Occipital lobe (tissue), 2 donors: ENCODE measurements around the gene SINHCAF. TPM values are rescaled to one million over a fixed set of nuclear protein-coding genes. Genes with fewer than 3 reads are reported as not detected.
"Not testable (repeated sequence)": the region's sequence is repeated elsewhere in the genome, so short reads cannot be mapped to it uniquely, and the experiment has no call there.

Source experiments
- DNase-seq: peaks from one replicate; lab custom pipeline; 2025; lab: John Stamatoyannopoulos, UW
- total RNA-seq: library from RNA; depleted of rRNA; stranded (reverse); fragments of >200 nt; gene quantifications from one replicate; pipeline ENCODE4 v1.2.3, GENCODE V29; 2014

Gene SINHCAF
- total RNA-seq, 1 donor from 2014 or later: 19.3 TPM

DNA sequence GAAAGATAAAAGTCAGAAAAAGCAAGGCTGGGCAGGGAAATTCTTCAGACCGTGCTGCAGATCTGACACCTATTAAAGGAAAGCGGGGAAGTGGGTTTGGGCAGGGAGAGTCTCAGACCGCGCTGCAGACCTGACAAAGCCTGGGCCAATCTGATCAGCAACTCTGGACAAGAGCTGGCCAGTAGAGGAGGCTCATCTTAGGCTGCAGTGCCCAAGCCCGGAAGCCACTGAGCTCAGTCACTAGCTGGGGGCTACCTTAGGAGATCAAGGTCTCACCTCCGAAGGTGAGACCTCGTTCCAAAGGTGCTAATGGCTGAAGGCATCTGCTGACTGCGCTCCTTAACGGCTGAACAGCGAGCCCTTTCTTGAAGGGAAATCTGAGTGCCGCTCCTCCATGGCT is 60.2 kb downstream of the SINHCAF start:
- no peak for DNase-seq

DNA sequence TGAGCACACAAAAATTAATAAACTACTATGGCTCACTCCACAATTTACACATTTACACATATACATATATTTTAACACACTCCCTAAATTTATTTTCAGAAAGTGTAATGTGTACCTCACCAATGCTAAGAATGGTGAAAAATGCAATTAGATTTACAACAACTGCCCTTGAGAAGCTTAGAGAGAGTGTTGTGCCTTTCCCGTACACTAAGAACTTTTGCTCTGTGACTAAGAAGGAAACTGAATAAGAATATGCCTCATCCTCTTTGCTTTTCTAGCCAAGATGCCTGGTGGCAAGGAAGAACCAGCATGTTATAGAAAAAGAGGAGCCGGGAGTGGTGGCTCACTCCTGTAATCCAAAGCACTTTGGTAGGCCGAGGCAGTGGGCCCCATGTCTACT is 62.3 kb downstream of the SINHCAF start:
- DNase-seq: no peak

- no peak for DNase-seq
Measured at GRCh38 chr12:31261744-31262143, 64.2 kb downstream of the SINHCAF start.

GRCh38 chr12:31260840-31261239 is 65.1 kb downstream of the SINHCAF start:
- DNase-seq: no peak

DNA sequence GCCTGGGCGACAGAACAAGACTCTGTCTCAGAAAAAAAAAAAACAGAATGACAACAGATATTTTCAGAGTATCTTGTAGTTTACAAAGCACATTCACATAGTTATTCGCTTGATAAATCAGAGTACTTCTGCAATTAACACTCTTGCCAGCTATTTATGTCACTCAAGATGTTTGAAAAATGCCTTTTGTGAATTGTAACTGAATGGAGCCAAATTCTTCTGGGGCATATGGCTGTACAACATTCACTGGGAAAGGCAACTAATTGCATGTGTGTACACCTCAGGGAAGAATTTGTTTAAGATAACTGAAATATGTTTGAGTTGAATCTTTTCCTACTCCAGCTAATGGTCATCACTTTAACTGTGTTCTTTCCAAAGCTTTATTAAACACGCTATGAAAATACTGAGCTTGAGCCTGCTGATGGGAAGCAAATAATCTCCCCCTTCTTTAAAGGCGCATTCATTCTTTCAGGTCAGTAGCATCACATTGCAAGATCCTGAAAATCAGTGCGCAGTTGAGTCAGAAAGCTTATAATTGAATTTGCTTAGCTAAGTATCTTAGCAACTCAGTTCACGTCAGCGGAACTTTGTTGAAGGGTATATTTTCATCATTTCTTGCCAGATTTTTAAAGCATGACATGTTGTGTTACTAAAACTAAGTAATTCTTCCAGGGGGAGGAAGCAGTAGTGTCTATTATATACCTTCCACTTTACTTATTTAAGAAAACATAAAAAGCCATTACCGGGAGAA is 66.6 kb downstream of the SINHCAF start:
- no peak for DNase-seq

DNA sequence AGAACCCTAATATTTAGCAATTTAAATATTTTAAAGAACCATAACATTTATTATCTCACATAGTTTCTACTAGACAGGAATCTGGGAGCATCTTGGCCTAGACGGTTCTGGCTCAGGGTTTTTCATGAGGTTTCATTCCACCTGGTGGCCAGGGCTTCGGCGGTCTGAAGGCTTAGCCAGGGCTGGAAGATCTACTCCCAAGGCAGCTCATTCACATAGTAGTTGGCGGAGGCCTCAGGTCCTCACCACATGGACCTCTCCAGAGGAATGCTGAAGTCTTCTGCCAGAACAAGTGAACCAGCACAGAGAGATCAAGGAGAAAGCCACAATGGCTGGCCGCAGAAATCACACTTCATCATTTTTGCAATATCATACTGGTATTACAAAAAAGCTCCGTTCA is 68.2 kb downstream of the SINHCAF start:
- no peak for DNase-seq

DNA sequence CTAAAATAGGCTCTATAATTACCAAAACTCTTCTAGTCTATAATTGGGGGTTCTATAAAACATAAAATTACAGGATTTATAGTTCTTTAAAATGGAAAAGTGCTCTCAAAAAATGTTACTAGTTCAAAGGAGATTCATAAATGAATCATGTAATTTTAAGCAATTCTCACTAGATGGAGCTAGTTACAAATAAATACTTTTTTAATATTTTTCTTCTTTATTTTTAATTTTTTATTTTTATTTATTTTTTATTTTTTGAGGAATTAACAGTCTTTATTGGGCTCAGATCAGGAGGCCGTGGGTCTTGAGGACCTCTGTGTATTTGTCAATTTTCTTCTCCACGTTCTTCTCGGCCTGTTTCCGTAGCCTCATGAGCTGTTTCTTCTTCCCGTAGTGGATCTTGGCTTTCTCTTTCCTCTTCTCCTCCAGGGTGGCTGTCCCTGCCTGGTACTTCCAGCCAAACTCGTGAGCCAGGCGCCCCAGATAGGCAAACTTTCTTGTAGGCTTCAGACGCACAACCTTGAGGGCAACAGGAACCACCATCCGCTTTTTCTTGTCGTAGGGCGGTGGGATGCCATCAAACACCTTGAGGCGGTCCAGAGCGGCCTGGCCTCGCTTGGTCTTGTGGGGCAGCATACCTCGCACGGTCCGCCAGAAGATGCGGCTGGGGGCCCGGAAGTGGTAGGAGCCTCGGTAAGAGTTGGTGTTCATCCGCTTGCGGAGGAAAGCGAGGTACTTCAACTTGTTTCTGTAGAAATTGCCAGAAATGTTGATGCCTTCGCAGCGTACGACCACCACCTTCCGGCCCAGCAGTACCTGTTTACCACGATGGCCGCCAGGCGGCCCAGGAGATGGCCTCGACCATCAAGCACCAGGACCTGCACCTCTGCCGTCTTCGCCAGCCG is 74.0 kb downstream of the SINHCAF start:
- DNase-seq: not testable (repeated sequence)

DNA sequence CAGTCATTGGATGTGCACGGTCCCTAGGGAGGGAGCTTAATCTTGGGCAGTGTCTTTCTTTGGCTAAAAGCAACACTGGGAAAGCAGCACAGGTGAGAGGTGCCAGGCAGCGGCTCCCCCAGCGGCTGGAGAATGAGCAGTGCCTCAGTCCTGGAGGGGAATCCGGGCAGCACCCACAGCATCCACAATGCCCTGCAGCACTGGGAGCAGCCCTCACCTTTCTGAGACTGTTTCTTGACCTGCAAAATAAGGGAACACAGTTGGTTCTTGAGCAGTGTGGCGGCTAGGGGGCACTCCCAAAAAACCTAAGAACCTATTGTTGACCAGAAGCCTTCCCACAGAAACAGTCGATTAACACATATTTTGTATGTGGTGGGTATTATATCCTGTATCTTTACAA is 75.8 kb downstream of the SINHCAF start:
- no peak for DNase-seq

DNA sequence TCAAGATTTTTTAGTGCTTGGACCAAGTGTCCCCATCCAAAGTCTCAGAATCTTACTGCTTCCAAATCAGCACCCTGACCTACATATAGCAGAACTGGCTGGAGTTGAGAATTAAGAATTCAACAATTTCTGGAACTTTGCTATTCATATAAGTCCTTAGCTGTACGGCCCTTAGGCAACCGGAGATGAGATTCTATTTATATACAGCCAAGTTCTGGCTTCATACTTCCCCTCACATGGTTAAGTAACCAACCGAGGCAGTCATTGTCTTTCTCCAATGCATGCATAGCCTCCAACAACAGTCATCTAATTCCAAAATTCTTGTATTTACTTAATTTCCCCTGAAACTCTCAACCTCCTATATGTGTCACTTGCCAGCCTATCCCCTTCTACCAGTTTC is 76.6 kb downstream of the SINHCAF start:
- DNase-seq: no peak

- no peak for DNase-seq
Measured at GRCh38 chr12:31248815-31249214, 77.1 kb downstream of the SINHCAF start.

- DNase-seq: no peak
Measured at GRCh38 chr12:31248337-31248736, 77.6 kb downstream of the SINHCAF start.

DNA sequence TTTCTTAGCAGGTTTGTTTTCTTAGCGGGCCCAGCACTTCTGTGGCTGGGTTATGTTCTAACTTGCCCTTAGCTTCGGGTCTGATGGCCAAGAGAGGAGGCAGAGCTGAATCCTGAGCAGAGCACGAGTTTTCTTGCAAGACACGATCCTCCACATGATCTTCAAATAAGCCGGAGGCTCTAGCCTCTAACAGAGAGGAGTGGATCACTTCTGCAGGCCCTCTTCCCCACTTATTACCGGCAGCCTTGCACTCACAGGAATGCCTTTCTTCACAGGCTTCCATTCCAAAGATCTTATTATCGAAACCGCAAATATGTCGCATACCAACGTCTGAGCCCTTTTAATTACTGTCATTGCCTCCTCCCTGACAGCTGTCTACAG is 79.5 kb downstream of the SINHCAF start:
- DNase-seq: no peak

DNA sequence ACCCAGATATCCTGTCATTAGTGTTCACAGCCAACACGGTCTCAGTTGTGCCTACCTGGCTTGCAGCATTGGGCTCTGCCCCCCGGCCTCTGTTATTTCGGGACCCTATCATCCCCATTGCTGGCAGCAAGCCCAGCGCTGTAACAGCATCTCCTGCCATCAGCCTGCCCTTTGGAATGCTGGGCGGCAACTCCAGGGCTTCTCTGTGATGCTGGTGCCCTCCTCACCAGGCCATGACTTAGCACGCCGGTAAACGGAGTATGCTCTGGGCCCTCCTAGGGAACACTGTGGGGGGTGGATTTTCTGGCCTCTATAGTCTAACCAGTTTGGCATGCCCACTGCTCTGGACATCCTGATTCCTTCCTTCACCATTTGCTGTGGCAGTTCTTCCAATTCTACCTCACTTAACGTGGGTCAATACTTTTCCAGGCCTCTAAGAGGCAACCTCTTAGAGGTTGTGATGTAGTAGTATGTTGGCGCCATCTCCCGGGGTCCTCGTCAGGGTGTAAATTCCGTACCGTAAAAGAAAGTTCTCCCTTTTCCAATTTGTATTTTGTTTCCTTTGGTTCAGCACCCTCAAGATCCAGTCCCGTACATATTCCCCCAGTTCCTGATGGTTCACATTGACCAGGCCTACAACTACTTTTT is 80.0 kb downstream of the SINHCAF start:
- DNase-seq: no peak

- DNase-seq: not testable (repeated sequence)
Measured at GRCh38 chr12:31242418-31242817, 83.5 kb downstream of the SINHCAF start.

- DNase-seq: peak; percentile 41
Measured at GRCh38 chr12:31238764-31239387, 87.1 kb downstream of the SINHCAF start.

- DNase-seq: not testable (repeated sequence)
Measured at GRCh38 chr12:31238333-31238732, 87.6 kb downstream of the SINHCAF start.

DNA sequence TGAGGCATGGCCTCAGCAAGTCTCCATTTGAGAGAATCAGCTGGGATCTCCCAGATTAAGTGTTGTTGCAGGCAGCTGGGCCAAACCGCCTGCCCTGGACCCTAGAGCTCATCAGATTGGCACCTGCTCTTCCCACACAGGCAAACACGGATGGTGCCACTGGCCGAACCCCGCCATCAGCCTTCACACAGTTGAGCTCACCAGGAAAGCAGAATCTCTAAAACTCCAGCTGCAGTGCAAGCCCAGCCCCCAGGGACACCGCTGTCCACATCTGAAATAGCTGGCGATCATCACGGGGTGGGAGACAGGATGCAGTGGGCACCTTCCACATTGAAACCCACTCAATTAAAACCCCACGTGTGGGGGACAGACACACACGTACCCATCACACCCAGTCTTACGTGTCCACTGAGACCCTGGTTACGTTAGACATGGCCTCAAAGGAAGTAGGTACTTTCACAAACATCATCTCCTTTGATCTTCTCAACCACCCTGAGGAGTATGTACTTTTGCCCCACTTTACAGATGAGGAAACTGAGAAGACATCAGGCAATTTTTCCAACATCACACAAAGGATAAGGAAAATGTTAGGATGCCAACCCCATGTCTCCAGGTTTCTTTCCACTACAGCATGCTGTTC is 88.8 kb downstream of the SINHCAF start:
- DNase-seq: no peak

DNA sequence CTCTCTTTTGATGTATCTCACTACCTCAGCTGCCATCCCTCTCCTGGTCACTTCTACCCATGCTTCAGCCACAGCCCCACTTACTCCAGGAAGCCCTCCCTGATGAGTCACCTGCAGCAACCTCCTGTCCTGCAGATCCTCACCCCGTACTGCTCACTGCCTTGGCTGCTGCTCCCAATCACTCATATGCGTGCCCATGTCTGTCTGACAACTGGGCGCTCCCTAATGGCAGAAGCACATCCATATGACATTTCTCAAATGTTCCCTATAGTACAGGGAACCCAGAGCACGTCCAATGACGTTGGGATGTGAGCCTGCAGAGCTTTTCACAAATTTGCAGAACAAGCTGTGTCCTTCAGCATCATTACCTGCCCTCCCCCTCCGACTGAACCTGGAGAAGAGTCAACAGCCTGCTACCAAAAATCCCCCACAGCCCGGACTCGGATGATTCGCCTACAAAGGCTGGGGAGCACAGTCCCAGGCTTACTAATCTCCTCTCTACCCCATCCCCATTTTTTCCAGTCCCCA is 90.0 kb downstream of the SINHCAF start:
- no peak for DNase-seq

- no peak for DNase-seq
Measured at GRCh38 chr12:31234955-31235867, 90.7 kb downstream of the SINHCAF start.
